ENCODE results near the gene CHD2. TPM values are rescaled to one million over a fixed set of nuclear protein-coding genes. Genes with fewer than 3 reads are reported as not detected.

The CHD2 gene
- total RNA-seq, 1 experiment from 2014 or later, result 63.3 TPM

DNA sequence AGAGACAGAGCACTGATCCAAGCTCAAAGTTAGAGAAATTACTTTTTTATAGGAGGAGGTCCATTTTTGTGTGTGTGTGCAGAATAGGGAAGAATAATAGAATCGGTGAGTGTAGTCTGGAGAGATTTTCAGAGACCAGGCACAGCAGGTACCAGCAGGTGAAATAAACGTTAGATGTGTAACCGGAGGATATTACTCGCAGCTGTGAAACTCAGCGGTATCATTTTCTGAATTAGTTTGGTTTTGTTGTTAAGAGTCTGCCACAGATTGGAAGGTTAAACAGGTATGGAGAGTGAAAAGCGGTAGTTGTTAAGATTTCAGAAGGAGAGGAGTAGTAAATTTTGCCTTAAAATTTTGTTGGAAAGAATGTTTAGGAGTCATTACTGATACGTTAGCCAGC, 119.0 kb downstream of the CHD2 start:
- no peak overlapping the region for H3K27ac Mint-ChIP-seq
- no peak overlapping the region for H2AK5ac ChIP-seq (ENCODE audit: insufficient read length, low read length)

More for the DNA sequence above, 119.0 kb downstream of the CHD2 start:
- H3K18ac ChIP-seq (ENCODE audit: insufficient read length, low read depth, low read length), result no peak overlapping the region
- H2BK20ac ChIP-seq (ENCODE audit: low read depth, low read length, poor library complexity, severe bottlenecking), result no peak overlapping the region
- no peak overlapping the region for H3K4ac ChIP-seq (ENCODE audit: low read depth, low read length)
- H4K8ac ChIP-seq (replicated peaks; ENCODE audit: insufficient read length, low read depth, low read length), result no peak overlapping the region
- H2BK12ac ChIP-seq (ENCODE audit: insufficient read length, low read depth, low read length), result no peak overlapping the region
- H3K9me3 ChIP-seq (ENCODE audit: control insufficient read depth, low read depth, low read length), result no peaks in the 10 kb centered on the region
- no peak overlapping the region for H2BK15ac ChIP-seq (ENCODE audit: low read depth, low read length)
- TF ChIP-seq CTCF (conservative IDR thresholded peaks at IDR 0.05), result no peak
- H3K23ac ChIP-seq (ENCODE audit: insufficient read length, low read depth, low read length), result no peak overlapping the region
- H4K20me1 ChIP-seq (ENCODE audit: control insufficient read depth, insufficient read depth, insufficient read length), result no peaks in the 10 kb centered on the region
- no peak overlapping the region for H2AFZ ChIP-seq (ENCODE audit: low read length)
- no peak overlapping the region for H3K56ac ChIP-seq (ENCODE audit: insufficient read length, low read depth, low read length)
- DNase-seq, result no peak
- 100% methylated on average over 1 of the region's 7 CpGs for WGBS (ENCODE audit: extremely low coverage, insufficient read length, low lambda C conversion rate)
- H3K79me1 ChIP-seq (ENCODE audit: insufficient read depth, low read depth, low read length, poor library complexity, severe bottlenecking), result no peaks in the 10 kb centered on the region
- no peak overlapping the region for H3K27ac ChIP-seq (ENCODE audit: insufficient read length, low read depth, low read length)
- no peak overlapping the region for H2BK5ac ChIP-seq (ENCODE audit: insufficient read length, low read length)
- H3K9ac ChIP-seq (ENCODE audit: extremely low read depth, insufficient read length, low read length), result no peak overlapping the region
- no peak overlapping the region for H3K4me2 ChIP-seq (ENCODE audit: insufficient read depth, insufficient read length, low read length)
- H3K36me3 Mint-ChIP-seq (ENCODE audit: insufficient read depth in 1 of 3, low read depth in 3 of 3), result peaks cover 72 to 97% (median 94%) of the 10 kb centered on the region in 3 experiments
- no peak overlapping the region for H3T11ph ChIP-seq (ENCODE audit: low read length)
- H3K23me2 ChIP-seq (ENCODE audit: insufficient read length, low read depth, low read length, poor library complexity, severe bottlenecking), result no peaks in the 10 kb centered on the region
- no peaks in the 10 kb centered on the region for H3K9me3 Mint-ChIP-seq
- no peak overlapping the region for H3K4me3 Mint-ChIP-seq
- H2BK120ac ChIP-seq (ENCODE audit: low read depth, low read length, poor library complexity, severe bottlenecking), result no peak overlapping the region
- H4K91ac ChIP-seq (ENCODE audit: insufficient read length, low read depth, low read length), result no peak overlapping the region
- no peaks in the 10 kb centered on the region for H3K27me3 ChIP-seq (ENCODE audit: insufficient read depth, low read length)
- no peaks in the 10 kb centered on the region for H3K27me3 Mint-ChIP-seq (ENCODE audit: low read depth)
- H4K5ac ChIP-seq (ENCODE audit: insufficient read length, low read depth, low read length), result no peak overlapping the region
- H3K79me2 ChIP-seq (ENCODE audit: insufficient read depth, low read length), result no peaks in the 10 kb centered on the region
- no peak overlapping the region for H3K14ac ChIP-seq (ENCODE audit: insufficient read depth, low read length)
- no peaks in the 10 kb centered on the region for H3K4me1 ChIP-seq (ENCODE audit: insufficient read depth, low read length)
- H3K4me1 Mint-ChIP-seq, result no peaks in the 10 kb centered on the region

Data from H9 (cell line).